COLO668 (cell line): ENCODE measurements around the gene CACNA1A.
"Not testable (repeated sequence)": the region's sequence is repeated elsewhere in the genome, so short reads cannot be mapped to it uniquely, and the experiment has no call there.

Source experiments
- DNase-seq: peaks from one replicate; lab custom pipeline; 2025; ENCODE audit not compliant: unreplicated experiment; lab: John Stamatoyannopoulos, UW

The CACNA1A gene

GRCh38 chr19:13207846-13208671, 298.2 kb downstream of the CACNA1A start:
- no peak for DNase-seq

GRCh38 chr19:13207237-13207845, 298.9 kb downstream of the CACNA1A start:
- no peak for DNase-seq

- DNase-seq = no peak
Measured at GRCh38 chr19:13206587-13206986, 299.7 kb downstream of the CACNA1A start.

- not testable (repeated sequence) for DNase-seq
Measured at GRCh38 chr19:13202112-13202511, 304.2 kb downstream of the CACNA1A start.

GRCh38 chr19:13198634-13199033, 307.6 kb downstream of the CACNA1A start:
- DNase-seq = no peak

- DNase-seq = peak; percentile 85
Measured at GRCh38 chr19:13195678-13196077, 310.6 kb downstream of the CACNA1A start.

- DNase-seq = no peak
Measured at GRCh38 chr19:13190781-13191540, 315.3 kb downstream of the CACNA1A start.

GRCh38 chr19:13189600-13189999, 316.7 kb downstream of the CACNA1A start:
- DNase-seq = no peak

- no peak for DNase-seq
Measured at GRCh38 chr19:13187419-13187818, 318.9 kb downstream of the CACNA1A start.

GRCh38 chr19:13186688-13187087, 319.6 kb downstream of the CACNA1A start:
- DNase-seq = not testable (repeated sequence)

- not testable (repeated sequence) for DNase-seq
Measured at GRCh38 chr19:13185763-13186657, 320.3 kb downstream of the CACNA1A start.

- not testable (repeated sequence) for DNase-seq
Measured at GRCh38 chr19:13184926-13185325, 321.4 kb downstream of the CACNA1A start.

- DNase-seq = no peak
Measured at GRCh38 chr19:13181747-13182388, 324.4 kb downstream of the CACNA1A start.

- not testable (repeated sequence) for DNase-seq
Measured at GRCh38 chr19:13178291-13178690, 328.0 kb downstream of the CACNA1A start.

GRCh38 chr19:13177584-13177983, 328.7 kb downstream of the CACNA1A start:
- DNase-seq = not testable (repeated sequence)

GRCh38 chr19:13176345-13176744, 329.9 kb downstream of the CACNA1A start:
- no peak for DNase-seq

- no peak for DNase-seq
Measured at GRCh38 chr19:13173139-13173737, 333.0 kb downstream of the CACNA1A start.

- DNase-seq = peak; percentile 67
Measured at GRCh38 chr19:13172346-13173138, 333.7 kb downstream of the CACNA1A start.

- DNase-seq = no peak
Measured at GRCh38 chr19:13171146-13171545, 335.1 kb downstream of the CACNA1A start.
